ENCODE measurements around the gene EXOC1.

DNA sequence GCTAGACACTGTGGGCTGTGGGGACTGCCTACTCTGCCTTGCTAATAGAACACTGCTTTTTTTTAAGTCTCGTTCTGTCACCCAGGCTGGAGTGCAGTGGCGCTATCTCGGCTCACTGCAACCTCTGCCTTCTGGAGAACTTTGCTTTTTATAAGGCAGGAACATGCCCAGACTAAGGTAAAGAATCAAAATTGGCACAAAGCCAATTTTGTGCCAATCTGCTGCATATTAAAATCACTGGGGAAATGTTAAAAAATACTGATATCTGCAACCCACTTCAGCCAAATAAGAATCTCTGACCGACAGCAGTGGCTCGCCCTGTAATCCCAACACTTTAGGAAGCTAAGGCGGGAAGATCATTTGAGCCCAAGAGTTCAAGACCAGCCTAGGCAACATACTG is 58.8 kb downstream of the EXOC1 start:
- TF ChIP-seq, protein P1, sequence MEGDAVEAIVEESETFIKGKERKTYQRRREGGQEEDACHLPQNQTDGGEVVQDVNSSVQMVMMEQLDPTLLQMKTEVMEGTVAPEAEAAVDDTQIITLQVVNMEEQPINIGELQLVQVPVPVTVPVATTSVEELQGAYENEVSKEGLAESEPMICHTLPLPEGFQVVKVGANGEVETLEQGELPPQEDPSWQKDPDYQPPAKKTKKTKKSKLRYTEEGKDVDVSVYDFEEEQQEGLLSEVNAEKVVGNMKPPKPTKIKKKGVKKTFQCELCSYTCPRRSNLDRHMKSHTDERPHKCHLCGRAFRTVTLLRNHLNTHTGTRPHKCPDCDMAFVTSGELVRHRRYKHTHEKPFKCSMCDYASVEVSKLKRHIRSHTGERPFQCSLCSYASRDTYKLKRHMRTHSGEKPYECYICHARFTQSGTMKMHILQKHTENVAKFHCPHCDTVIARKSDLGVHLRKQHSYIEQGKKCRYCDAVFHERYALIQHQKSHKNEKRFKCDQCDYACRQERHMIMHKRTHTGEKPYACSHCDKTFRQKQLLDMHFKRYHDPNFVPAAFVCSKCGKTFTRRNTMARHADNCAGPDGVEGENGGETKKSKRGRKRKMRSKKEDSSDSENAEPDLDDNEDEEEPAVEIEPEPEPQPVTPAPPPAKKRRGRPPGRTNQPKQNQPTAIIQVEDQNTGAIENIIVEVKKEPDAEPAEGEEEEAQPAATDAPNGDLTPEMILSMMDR (IDR thresholded peaks at IDR 0.05), result no peak
- no peak for TF ChIP-seq POLR2A (IDR thresholded peaks at IDR 0.05)

Data from adrenal gland (tissue), 5 donors.